Uterus (tissue), 4 donors: ENCODE data around the gene TMEM25. TPM values are rescaled to one million over a fixed set of nuclear protein-coding genes. Genes with fewer than 3 reads are reported as not detected.

ENCODE experiments used
- DNase-seq, 2 donors: peaks; one replicate each; pipeline ENCODE4 v3.0.0-alpha.2; 2019 to 2020
- H3K27ac ChIP-seq, 2 donors: fragments of 200-600 bp; sonication (generic); 1 replicate in 1 of 2; 2 replicates in 1 of 2; pipeline ENCODE4 v1.5.1; 2016 to 2018
- H3K27me3 ChIP-seq, 2 donors: fragments of 200-600 bp; sonication (generic); one replicate each; pipeline ENCODE4 v1.5.1; 2018 to 2019; ENCODE audit warnings: control low read depth in 1 of 2
- H3K36me3 ChIP-seq, 2 donors: fragments of 200-600 bp; sonication (generic); one replicate each; pipeline ENCODE4 v1.5.1; 2019; ENCODE audit warnings: control low read depth in 1 of 2
- H3K4me1 ChIP-seq, 2 donors: fragments of 200-600 bp; sonication (generic); one replicate each; pipeline ENCODE4 v1.5.1; 2018 to 2019; ENCODE audit warnings: control low read depth in 1 of 2
- H3K4me3 ChIP-seq, 2 donors: fragments of 200-600 bp; sonication (generic); 1 replicate in 1 of 2; 2 replicates in 1 of 2; pipeline ENCODE4 v1.5.1; 2018 to 2019; ENCODE audit warnings: mild to moderate bottlenecking in 1 of 2
- H3K9me3 ChIP-seq, 2 donors: fragments of 200-600 bp; sonication (generic); one replicate each; pipeline ENCODE4 v1.5.1; 2019; ENCODE audit warnings: control low read depth in 1 of 2
- POLR2A ChIP-seq, 2 donors: fragments of 450-650 bp; IDR thresholded peaks; one replicate each; pipeline ENCODE4 v1.6.1; 2016; ENCODE audit warnings: antibody characterized with exemption in 2 of 2, mild to moderate bottlenecking in 1 of 2, moderate library complexity in 1 of 2
- intact Hi-C: fragments of 100-400 bp; cut with DNase I; formaldehyde crosslinking; loops from one replicate; pipeline ENCODE4 v1.15.1; 2023; ENCODE audit warnings: low total_unique reads
- total RNA-seq, 4 donors: library from RNA; depleted of rRNA in 3 of 4; stranded (reverse); fragments of >200 nt in 3 of 4; gene quantifications; one replicate each; pipeline versions ENCODE4 v1.1.0 to v1.2.4, GENCODE V29; 2014 to 2023
- TF ChIP-seq, protein P1 (sequence below), 4 experiments: fragments of 200-600 bp in 2 of 4; fragments of 450-650 bp in 2 of 4; sonication (generic) in 2 of 4; IDR thresholded peaks; one replicate each; pipeline ENCODE4 v1.5.1; 2016 to 2019; ENCODE audit warnings: antibody characterized with exemption in 4 of 4, mild to moderate bottlenecking in 2 of 4, moderate library complexity in 1 of 4
- donor health status: DM: yes; HTN: yes; CAD: no.

The TMEM25 gene
- total RNA-seq, 4 donors from 2014 or later: 6.1 to 26.8 (median 15.8) TPM

DNA sequence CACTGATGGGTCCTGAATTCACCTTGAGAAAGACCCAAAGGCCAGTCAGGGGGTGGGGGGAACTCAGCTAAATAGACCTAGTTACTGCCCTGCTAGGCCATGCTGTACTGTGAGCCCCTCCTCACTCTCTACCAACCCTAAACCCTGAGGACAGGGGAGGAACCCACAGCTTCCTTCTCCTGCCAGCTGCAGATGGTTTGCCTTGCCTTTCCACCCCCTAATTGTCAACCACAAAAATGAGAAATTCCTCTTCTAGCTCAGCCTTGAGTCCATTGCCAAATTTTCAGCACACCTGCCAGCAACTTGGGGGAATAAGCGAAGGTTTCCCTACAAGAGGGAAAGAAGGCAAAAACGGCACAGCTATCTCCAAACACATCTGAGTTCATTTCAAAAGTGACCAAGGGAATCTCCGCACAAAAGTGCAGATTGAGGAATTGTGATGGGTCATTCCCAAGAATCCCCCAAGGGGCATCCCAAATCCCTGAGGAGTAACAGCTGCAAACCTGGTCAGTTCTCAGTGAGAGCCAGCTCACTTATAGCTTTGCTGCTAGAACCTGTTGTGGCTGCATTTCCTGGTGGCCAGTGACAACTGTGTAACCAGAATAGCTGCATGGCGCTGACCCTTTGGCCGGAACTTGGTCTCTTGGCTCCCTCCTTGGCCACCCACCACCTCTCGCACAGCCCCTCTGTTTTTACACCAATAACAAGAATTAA lies 6.1 kb upstream of the TMEM25 start:
- Histone ChIP-seq H3K36me3 (no peaks in the 10 kb centered on the region), H3K9me3 (no peaks in the 10 kb centered on the region), H3K27ac (no peak overlapping the region), H3K27me3 (no peaks in the 10 kb centered on the region), H3K4me1 (no peaks in the 10 kb centered on the region), H3K4me3 (no peak overlapping the region)
- DNase-seq: no peak
- intact Hi-C loops: no loop called here
- TF ChIP-seq POLR2A (IDR thresholded peaks at IDR 0.05): no peak
- TF ChIP-seq, protein P1, sequence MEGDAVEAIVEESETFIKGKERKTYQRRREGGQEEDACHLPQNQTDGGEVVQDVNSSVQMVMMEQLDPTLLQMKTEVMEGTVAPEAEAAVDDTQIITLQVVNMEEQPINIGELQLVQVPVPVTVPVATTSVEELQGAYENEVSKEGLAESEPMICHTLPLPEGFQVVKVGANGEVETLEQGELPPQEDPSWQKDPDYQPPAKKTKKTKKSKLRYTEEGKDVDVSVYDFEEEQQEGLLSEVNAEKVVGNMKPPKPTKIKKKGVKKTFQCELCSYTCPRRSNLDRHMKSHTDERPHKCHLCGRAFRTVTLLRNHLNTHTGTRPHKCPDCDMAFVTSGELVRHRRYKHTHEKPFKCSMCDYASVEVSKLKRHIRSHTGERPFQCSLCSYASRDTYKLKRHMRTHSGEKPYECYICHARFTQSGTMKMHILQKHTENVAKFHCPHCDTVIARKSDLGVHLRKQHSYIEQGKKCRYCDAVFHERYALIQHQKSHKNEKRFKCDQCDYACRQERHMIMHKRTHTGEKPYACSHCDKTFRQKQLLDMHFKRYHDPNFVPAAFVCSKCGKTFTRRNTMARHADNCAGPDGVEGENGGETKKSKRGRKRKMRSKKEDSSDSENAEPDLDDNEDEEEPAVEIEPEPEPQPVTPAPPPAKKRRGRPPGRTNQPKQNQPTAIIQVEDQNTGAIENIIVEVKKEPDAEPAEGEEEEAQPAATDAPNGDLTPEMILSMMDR (IDR thresholded peaks at IDR 0.05): no peak

DNA sequence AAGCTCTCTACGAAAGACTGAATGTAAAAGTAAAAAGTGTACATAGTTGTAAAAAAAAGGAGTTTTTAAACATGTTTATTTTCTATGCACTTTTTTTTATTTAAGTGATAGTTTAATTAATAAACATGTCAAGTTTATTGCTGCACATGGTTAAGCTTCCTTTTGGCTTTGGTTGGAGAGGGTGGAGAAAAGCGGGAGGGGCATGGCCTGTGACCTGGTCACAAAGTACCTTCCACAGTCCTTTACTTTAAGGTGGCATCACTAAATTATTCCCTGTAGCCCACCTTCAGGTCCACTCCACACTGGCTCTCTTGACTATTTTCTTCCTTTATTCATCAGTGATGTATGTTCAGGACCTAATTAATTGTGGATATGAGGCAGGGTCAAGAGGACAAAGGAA lies 4.3 kb upstream of the TMEM25 start:
- no peak overlapping the region for H3K27ac ChIP-seq
- H3K36me3 ChIP-seq: no peaks in the 10 kb centered on the region
- H3K27me3 ChIP-seq: no peaks in the 10 kb centered on the region
- no peaks in the 10 kb centered on the region for H3K9me3 ChIP-seq
- intact Hi-C loops: no loop called here
- H3K4me3 ChIP-seq: no peak overlapping the region
- no peak for TF ChIP-seq POLR2A (IDR thresholded peaks at IDR 0.05)
- TF ChIP-seq, protein P1 (IDR thresholded peaks at IDR 0.05): no peak
- DNase-seq: no peak
- no peaks in the 10 kb centered on the region for H3K4me1 ChIP-seq

DNA sequence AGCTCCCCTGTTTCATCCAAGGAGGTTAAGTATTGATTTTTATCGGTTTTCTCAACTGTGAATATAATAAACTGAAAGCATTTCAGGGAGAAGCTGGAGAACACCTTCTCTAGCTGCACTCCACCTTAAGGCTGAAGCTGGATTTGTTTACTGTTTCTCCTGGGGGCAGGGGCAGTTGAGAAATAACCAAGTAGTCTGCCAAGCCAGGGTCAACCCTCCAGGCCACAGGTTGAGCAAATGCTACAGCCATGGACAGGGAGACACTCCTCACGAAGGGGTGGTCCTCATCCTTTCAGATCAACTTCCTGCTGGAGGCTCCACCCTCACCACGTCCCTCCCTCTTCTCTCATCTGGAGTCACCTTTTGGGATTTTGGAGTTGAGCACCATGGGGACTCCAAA lies 3.9 kb upstream of the TMEM25 start, which contains the start of gene TTC36:
Gene TTC36 (plus strand): TSS at position 366 of the 400 bp plus-strand sequence. CDS start 21 bp downstream, at position 387.
- TF ChIP-seq, protein P1 (IDR thresholded peaks at IDR 0.05): no peak
- no peak for TF ChIP-seq POLR2A (IDR thresholded peaks at IDR 0.05)
- H3K36me3 ChIP-seq: no peaks in the 10 kb centered on the region
- H3K9me3 ChIP-seq: no peaks in the 10 kb centered on the region
- H3K4me1 ChIP-seq: no peaks in the 10 kb centered on the region
- intact Hi-C loops: no loop called here
- H3K4me3 ChIP-seq: no peak within 1 kb of the TSS
- DNase-seq: no peak
- no peaks in the 10 kb centered on the region for H3K27me3 ChIP-seq
- no peak within 1 kb of the TSS for H3K27ac ChIP-seq

DNA sequence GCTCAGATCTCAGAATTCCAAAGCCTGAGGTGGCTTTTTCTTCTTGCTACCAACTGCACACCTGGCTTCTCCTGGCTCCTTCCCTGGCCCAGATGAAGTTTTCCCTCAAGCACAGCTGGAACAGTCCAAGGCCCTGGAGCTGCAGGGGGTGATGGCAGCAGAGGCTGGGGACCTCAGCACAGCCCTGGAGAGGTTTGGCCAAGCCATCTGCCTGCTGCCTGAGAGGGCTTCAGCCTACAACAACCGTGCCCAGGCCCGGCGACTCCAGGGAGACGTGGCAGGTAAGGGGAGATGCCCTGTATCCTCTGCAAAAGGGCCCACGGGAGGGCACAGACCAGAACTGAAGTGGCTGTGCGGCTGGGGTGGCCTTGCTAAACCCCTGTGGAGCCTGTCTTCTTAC lies 2.5 kb upstream of the TMEM25 start:
- no peaks in the 10 kb centered on the region for H3K4me1 ChIP-seq
- no peaks in the 10 kb centered on the region for H3K9me3 ChIP-seq
- no peaks in the 10 kb centered on the region for H3K36me3 ChIP-seq
- no peak overlapping the region for H3K27ac ChIP-seq
- intact Hi-C loops: no loop called here
- no peak for DNase-seq
- no peak overlapping the region for H3K4me3 ChIP-seq
- TF ChIP-seq, protein P1 (IDR thresholded peaks at IDR 0.05): no peak
- TF ChIP-seq POLR2A (IDR thresholded peaks at IDR 0.05): no peak
- no peaks in the 10 kb centered on the region for H3K27me3 ChIP-seq

DNA sequence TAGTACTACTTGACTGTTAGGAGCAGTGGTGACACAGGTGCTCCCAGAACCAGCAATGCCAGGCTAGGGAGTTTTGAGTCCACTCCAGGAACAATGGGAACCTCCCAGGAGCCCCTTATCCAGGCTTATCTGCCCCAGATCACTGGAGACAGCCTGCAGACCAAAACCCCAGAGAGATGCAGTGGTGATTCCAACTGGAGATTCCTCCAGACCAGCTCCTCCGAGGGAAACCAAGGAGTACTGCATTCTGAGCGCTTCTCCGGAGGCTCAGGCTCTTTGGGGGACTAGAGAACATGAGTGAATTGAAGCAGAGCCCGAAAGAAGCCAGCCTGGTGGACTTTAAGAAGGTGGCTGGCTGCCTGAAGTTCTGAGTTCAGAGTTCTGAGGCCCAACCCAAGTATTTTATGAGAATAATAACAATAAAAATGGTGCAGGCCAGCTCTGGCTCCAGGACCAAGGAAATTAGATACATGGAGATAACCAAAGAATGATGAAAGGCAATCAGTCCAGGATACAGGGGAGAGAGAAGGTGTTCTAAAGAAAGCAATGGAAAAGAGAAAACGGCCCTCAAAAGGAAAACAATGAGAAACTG lies 1.3 kb upstream of the TMEM25 start:
- Histone ChIP-seq H3K36me3 (no peaks in the 10 kb centered on the region), H3K4me1 (no peaks in the 10 kb centered on the region), H3K4me3 (peak overlapping the region in 1 of 2 donors; percentile 68), H3K27ac (no peak overlapping the region), H3K9me3 (no peaks in the 10 kb centered on the region), H3K27me3 (no peaks in the 10 kb centered on the region)
- no peak for DNase-seq
- intact Hi-C loops: no loop called here
- TF ChIP-seq, protein P1 (IDR thresholded peaks at IDR 0.05): no peak
- TF ChIP-seq POLR2A (IDR thresholded peaks at IDR 0.05): no peak
